Measurements from ENCODE around the gene SARS2.

Gene SARS2

DNA sequence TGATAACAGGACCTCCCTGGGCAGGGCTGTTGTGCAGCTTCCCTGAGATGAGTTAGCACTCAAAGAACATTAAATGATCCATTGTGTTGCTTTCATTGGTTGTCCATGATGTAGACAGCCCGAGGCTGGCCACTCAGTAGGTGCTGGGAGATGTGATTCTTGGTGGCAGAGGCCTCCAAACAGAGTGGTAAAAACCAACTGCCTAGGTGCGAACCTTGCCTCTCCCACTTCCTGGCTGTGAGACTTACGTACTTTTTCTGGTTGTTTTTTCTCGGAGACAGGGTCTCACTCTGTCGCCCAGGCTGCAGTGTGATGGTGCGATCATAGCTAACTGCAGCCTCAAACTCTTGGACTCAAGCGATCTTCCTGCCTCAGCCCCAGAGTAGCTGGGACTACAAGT lies 6.2 kb downstream of the SARS2 start:
- Histone ChIP-seq H3K4me2 (ENCODE audit: low read depth, low read length, poor library complexity, severe bottlenecking) (no peak overlapping the region), H3K79me2 (ENCODE audit: insufficient read depth, low read length) (peaks cover 11% of the 10 kb centered on the region; the same call in 1 of the 2 replicates), H3K27me3 (ENCODE audit: insufficient read depth, low read length, poor library complexity, severe bottlenecking) (no peaks in the 10 kb centered on the region), H4K20me1 (ENCODE audit: insufficient read depth, low read length, poor library complexity, severe bottlenecking) (no peaks in the 10 kb centered on the region), H2AFZ (ENCODE audit: low read length) (no peak overlapping the region), H3F3A (ENCODE audit: low read depth) (no peaks in the 10 kb centered on the region), H3K4me1 (ENCODE audit: insufficient read depth, low read length, poor library complexity, severe bottlenecking) (peaks cover 11% of the 10 kb centered on the region), H3K9me3 (ENCODE audit: insufficient read depth, low read depth, low read length) (no peaks in the 10 kb centered on the region), H3K36me3 (ENCODE audit: insufficient read depth, low read length) (peaks cover 10% of the 10 kb centered on the region; the same call in 1 of the 2 replicates), H3K9me2 (replicated peaks; ENCODE audit: low read depth, low read length) (no peaks in the 10 kb centered on the region), H3K9ac (ENCODE audit: low read depth, low read length, poor library complexity, severe bottlenecking) (no peak overlapping the region), H3K4me3 (ENCODE audit: low read length, poor library complexity, severe bottlenecking) (no peak overlapping the region)
- TF ChIP-seq EZH2phosphoT487 (IDR thresholded peaks at IDR 0.05; ENCODE audit: borderline replicate concordance) (no peak), CTCF (conservative IDR thresholded peaks at IDR 0.05; ENCODE audit: low read length) (no peak)

- Histone ChIP-seq H4K20me1 (ENCODE audit: insufficient read depth, low read length, poor library complexity, severe bottlenecking) (no peaks in the 10 kb centered on the region), H3K27me3 (ENCODE audit: insufficient read depth, low read length, poor library complexity, severe bottlenecking) (no peaks in the 10 kb centered on the region), H3K9me3 (ENCODE audit: insufficient read depth, low read depth, low read length) (no peaks in the 10 kb centered on the region), H3K4me1 (ENCODE audit: insufficient read depth, low read length, poor library complexity, severe bottlenecking) (no peaks in the 10 kb centered on the region), H3F3A (ENCODE audit: low read depth) (no peaks in the 10 kb centered on the region), H3K4me3 (ENCODE audit: low read length, poor library complexity, severe bottlenecking) (no peak overlapping the region), H3K36me3 (ENCODE audit: insufficient read depth, low read length) (peaks cover 10% of the 10 kb centered on the region; the same call in 1 of the 2 replicates), H3K4me2 (ENCODE audit: low read depth, low read length, poor library complexity, severe bottlenecking) (no peak overlapping the region), H3K9ac (ENCODE audit: low read depth, low read length, poor library complexity, severe bottlenecking) (no peak overlapping the region), H3K79me2 (ENCODE audit: insufficient read depth, low read length) (no peaks in the 10 kb centered on the region), H3K9me2 (replicated peaks; ENCODE audit: low read depth, low read length) (no peaks in the 10 kb centered on the region), H2AFZ (ENCODE audit: low read length) (no peak overlapping the region)
- TF ChIP-seq EZH2phosphoT487 (IDR thresholded peaks at IDR 0.05; ENCODE audit: borderline replicate concordance): no peak
- no peak for TF ChIP-seq CTCF (conservative IDR thresholded peaks at IDR 0.05; ENCODE audit: low read length)
These were observed 8.1 kb downstream of the SARS2 start for GRCh38 chr19:38922482-38922881.

DNA sequence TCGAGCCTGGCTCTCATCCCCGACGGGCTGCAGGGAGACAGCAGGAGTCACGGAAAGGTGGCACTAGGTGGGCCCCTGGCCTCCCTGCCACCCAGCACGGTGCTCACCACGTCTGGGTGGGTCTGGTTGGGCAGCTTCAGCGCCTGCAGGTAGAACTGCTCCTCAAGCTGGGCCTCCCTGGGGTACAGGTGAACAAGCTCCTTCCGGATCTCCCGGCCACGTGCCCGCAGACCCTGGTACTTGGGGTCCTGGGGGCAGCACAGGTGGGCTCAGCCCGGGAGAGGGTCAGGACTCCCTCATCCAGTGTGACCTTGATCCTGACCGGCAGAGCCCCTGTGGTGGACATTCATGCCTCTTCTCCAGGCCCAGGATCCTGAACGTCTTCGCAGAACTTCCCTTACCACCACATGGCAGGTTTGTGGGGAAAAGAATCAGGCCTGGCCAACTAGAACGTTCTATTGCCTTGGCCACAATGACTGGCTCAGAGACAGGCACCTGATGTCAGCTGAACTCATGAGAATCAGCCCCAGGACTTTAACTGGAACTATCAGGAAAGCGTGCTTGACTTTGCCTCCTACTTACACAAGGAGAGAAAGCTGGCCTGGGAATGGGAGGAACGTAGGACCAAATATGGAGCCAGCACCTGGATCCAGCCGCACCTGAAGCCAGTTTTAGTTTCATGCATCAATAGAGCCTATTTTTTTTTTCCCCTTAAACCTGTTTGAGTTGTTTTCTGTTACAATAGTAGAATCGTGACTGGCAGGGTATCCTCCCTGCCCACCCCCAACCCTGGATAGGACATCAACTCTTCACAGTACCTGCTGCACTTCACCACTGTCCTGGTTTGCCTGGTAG lies 8.9 kb downstream of the SARS2 start:
- Histone ChIP-seq H3F3A (ENCODE audit: low read depth) (no peaks in the 10 kb centered on the region), H3K9ac (ENCODE audit: low read depth, low read length, poor library complexity, severe bottlenecking) (no peak overlapping the region), H3K79me2 (ENCODE audit: insufficient read depth, low read length) (no peaks in the 10 kb centered on the region), H3K27me3 (ENCODE audit: insufficient read depth, low read length, poor library complexity, severe bottlenecking) (no peaks in the 10 kb centered on the region), H3K9me3 (ENCODE audit: insufficient read depth, low read depth, low read length) (no peaks in the 10 kb centered on the region), H2AFZ (ENCODE audit: low read length) (no peak overlapping the region), H3K9me2 (replicated peaks; ENCODE audit: low read depth, low read length) (no peaks in the 10 kb centered on the region), H3K36me3 (ENCODE audit: insufficient read depth, low read length) (peaks cover 10% of the 10 kb centered on the region; the same call in 1 of the 2 replicates), H4K20me1 (ENCODE audit: insufficient read depth, low read length, poor library complexity, severe bottlenecking) (no peaks in the 10 kb centered on the region), H3K4me2 (ENCODE audit: low read depth, low read length, poor library complexity, severe bottlenecking) (no peak overlapping the region), H3K4me3 (ENCODE audit: low read length, poor library complexity, severe bottlenecking) (no peak overlapping the region), H3K4me1 (ENCODE audit: insufficient read depth, low read length, poor library complexity, severe bottlenecking) (no peaks in the 10 kb centered on the region)
- no peak for TF ChIP-seq EZH2phosphoT487 (IDR thresholded peaks at IDR 0.05; ENCODE audit: borderline replicate concordance)
- no peak for TF ChIP-seq CTCF (conservative IDR thresholded peaks at IDR 0.05; ENCODE audit: low read length)

Data from Loucy (cell line).